Upper lobe of left lung (tissue), 4 donors: Measurements from ENCODE around the gene ZSCAN30.

Experiments
- CTCF ChIP-seq, 6 experiments: fragments of 450-650 bp in 4 of 6; fragments of 200-600 bp in 2 of 6; sonication (generic) in 2 of 6; IDR thresholded peaks; one replicate each; pipeline ENCODE4 v1.5.1; 2016 to 2019; ENCODE audit warnings: antibody characterized with exemption in 6 of 6
- POLR2A ChIP-seq, 4 donors: fragments of 450-650 bp; IDR thresholded peaks; one replicate each; pipeline ENCODE4 v1.5.1; 2016 to 2017; ENCODE audit warnings: antibody characterized with exemption in 4 of 4, mild to moderate bottlenecking in 2 of 4
- POLR2AphosphoS5 ChIP-seq, 2 donors: sonication (generic); formaldehyde crosslinking; IDR thresholded peaks; one replicate each; pipeline ENCODE4 v1.5.1; 2017; ENCODE audit warnings: antibody characterized with exemption in 2 of 2

- TF ChIP-seq POLR2AphosphoS5 (IDR thresholded peaks at IDR 0.05) (no peak), CTCF (IDR thresholded peaks at IDR 0.05) (no peak), POLR2A (IDR thresholded peaks at IDR 0.05) (no peak)
Measured at GRCh38 chr18:35303610-35304009, 13.6 kb upstream of the ZSCAN30 start.
